Activated naive CD4-positive, alpha-beta T cell treated with anti-CD3 and anti-CD28 coated beads, Interleukin-2, amount 10 ng/mL, durations not matched to agents 7 days and 5 days (primary cell): Measurements from ENCODE around the gene NLRP12.
"Not testable (repeated sequence)": the region's sequence is repeated elsewhere in the genome, so short reads cannot be mapped to it uniquely, and the experiment has no call there.

Source experiments
- CTCF ChIA-PET: fragments of 350-600 bp; sonication (Branson Sonifier 250); formaldehyde crosslinking; loops from one replicate; lab custom pipeline; 2021; ENCODE audit warnings: antibody characterized with exemption; lab: Charles Lee
- DNase-seq: peaks from one replicate; pipeline ENCODE4 v3.0.0-alpha.2; 2020
- H3K27ac Mint-ChIP-seq: one replicate; pipeline ENCODE4 v1.8.0; 2021; ENCODE audit warnings: mild to moderate bottlenecking, moderate library complexity, mixed read lengths
- H3K27me3 Mint-ChIP-seq: one replicate; pipeline ENCODE4 v1.8.0; 2021; ENCODE audit warnings: mild to moderate bottlenecking, mixed read lengths
- H3K36me3 Mint-ChIP-seq: one replicate; pipeline ENCODE4 v1.8.0; 2021; ENCODE audit warnings: mixed read lengths
- H3K4me1 Mint-ChIP-seq: one replicate; pipeline ENCODE4 v1.8.0; 2021; ENCODE audit warnings: mixed read lengths
- H3K4me3 Mint-ChIP-seq: one replicate; pipeline ENCODE4 v1.8.0; 2021; ENCODE audit warnings: mild to moderate bottlenecking, moderate library complexity, mixed read lengths
- H3K9me3 Mint-ChIP-seq: one replicate; pipeline ENCODE4 v1.8.0; 2021; ENCODE audit warnings: mixed read lengths

The NLRP12 gene

DNA sequence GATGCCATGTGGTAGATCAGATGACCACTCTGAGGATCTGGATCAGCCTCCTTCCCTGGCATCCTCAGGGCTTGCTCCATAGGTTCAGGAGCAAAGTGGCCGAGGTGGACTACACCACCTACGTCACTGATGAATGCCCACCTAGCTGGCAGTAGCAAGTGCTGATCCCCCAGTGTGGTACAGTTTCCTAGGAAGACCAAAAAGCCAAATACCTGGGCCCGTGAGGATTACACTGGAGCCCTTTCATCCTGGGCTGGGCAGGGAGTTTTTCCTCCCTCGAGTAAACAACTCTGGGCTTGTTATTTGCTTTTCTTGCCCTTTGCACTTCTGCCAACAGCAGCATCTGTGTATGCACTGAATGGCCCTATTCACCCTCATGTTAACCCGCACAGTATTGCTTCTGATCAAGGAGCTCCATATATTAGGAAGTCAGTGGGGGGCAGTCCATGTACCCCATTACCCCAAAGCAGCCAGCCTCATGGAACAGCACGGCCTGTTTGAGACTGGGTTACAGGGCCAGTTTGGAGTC is 40.3 kb upstream of the NLRP12 start:
- Mint-ChIP-seq H3K27me3 (peaks cover 30% of the 10 kb centered on the region), H3K4me1 (peaks cover 23% of the 10 kb centered on the region), H3K36me3 (no peaks in the 10 kb centered on the region), H3K9me3 (no peaks in the 10 kb centered on the region), H3K4me3 (no peak overlapping the region), H3K27ac (no peak overlapping the region)
- no peak for DNase-seq
- CTCF ChIA-PET: no interaction called here

GRCh38 chr19:53853707-53854106 is 29.6 kb upstream of the NLRP12 start:
- Mint-ChIP-seq H3K9me3 (no peaks in the 10 kb centered on the region), H3K27me3 (peaks cover 36% of the 10 kb centered on the region), H3K4me1 (peaks cover 23% of the 10 kb centered on the region)

DNA sequence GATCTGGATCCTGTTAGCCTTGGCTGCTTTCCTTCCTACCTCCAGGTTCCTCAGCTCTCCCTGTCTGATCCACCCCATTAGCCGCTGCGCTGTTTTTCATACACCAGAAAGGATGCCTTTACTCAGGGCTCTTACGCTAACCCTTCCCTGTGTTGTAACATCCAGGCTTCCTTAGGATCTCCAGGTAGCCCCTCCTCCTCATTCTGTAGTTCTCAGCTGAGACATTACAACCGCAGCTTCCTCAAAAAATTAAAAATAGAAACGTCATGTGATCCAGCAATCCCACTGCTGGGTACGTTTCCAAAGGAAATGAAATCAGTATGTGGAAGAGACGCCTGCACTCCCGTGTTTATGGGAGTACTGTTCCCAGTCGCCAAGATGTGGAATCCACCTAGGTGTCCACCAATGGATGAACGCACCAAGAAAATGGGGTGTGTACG is 25.1 kb upstream of the NLRP12 start:
- Mint-ChIP-seq H3K9me3 (no peaks in the 10 kb centered on the region), H3K27me3 (peaks cover 31% of the 10 kb centered on the region), H3K4me3 (no peak overlapping the region), H3K36me3 (no peaks in the 10 kb centered on the region), H3K4me1 (peaks cover 20% of the 10 kb centered on the region), H3K27ac (no peak overlapping the region)
- DNase-seq: no peak
- CTCF ChIA-PET: interaction anchor here (2.0 kb wide), 1 partner anchor 176 kb away, joined by 5 read pairs; no protein-coding TSS in a partner anchor

More at GRCh38 chr19:53853707-53854106, 29.6 kb upstream of the NLRP12 start:
- CTCF ChIA-PET: interaction anchor here (0.9 to 1.7 kb wide), 6 partner anchors 11 to 176 kb away, joined by 3 to 9 read pairs (median 6); partner anchors contain the start of gene PRKCG
- DNase-seq: no peak
- Mint-ChIP-seq H3K36me3 (no peaks in the 10 kb centered on the region), H3K27ac (no peak overlapping the region), H3K4me3 (no peak overlapping the region)

- Mint-ChIP-seq H3K9me3 (no peaks in the 10 kb centered on the region), H3K27ac (no peak overlapping the region), H3K4me1 (peaks cover 9% of the 10 kb centered on the region), H3K27me3 (peaks cover 30% of the 10 kb centered on the region), H3K4me3 (no peak overlapping the region), H3K36me3 (no peaks in the 10 kb centered on the region)
- DNase-seq: no peak
- CTCF ChIA-PET: interaction anchor here (0.6 to 2.0 kb wide), 5 partner anchors 55 to 474 kb away, joined by 3 to 5 read pairs (median 3); no protein-coding TSS in a partner anchor
Observed at GRCh38 chr19:53847555-53847954, 23.4 kb upstream of the NLRP12 start.

GRCh38 chr19:53844849-53845246 is 20.7 kb upstream of the NLRP12 start:
- CTCF ChIA-PET: no interaction called here
- Mint-ChIP-seq H3K27ac (no peak overlapping the region), H3K9me3 (no peaks in the 10 kb centered on the region), H3K27me3 (peaks cover 15% of the 10 kb centered on the region), H3K36me3 (no peaks in the 10 kb centered on the region), H3K4me3 (no peak overlapping the region), H3K4me1 (peaks cover 5% of the 10 kb centered on the region)
- DNase-seq: no peak

DNA sequence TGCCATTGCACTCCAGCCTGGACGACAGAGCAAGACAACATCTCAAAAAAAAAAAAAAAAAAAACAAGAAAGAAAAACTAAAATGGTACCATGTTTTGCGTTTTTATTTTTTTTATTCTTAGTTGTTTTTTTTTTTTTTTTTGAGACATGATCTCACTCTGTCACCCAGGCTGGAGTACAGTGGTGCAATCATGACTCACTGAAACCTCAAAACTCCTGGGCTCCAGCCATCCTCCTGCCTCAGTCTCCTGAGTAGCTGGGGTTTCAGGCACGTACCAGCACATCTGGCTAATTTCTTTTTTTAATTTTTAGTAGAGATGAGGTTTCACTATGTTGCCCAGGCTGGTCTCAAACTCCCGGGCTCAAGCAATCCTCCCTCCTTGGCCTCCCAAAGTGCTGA is 16.8 kb upstream of the NLRP12 start:
- CTCF ChIA-PET: interaction anchor here (1.1 to 1.7 kb wide), 3 partner anchors 48 to 189 kb away, joined by 3 to 8 read pairs (median 3); no protein-coding TSS in a partner anchor
- H3K4me1 Mint-ChIP-seq, H3K27ac Mint-ChIP-seq, DNase-seq, H3K36me3 Mint-ChIP-seq, H3K27me3 Mint-ChIP-seq, H3K4me3 Mint-ChIP-seq, H3K9me3 Mint-ChIP-seq: not testable (repeated sequence)

GRCh38 chr19:53840241-53840640 is 16.1 kb upstream of the NLRP12 start:
- H3K4me1 Mint-ChIP-seq, DNase-seq, H3K36me3 Mint-ChIP-seq, H3K4me3 Mint-ChIP-seq, CTCF ChIA-PET, H3K27ac Mint-ChIP-seq, H3K9me3 Mint-ChIP-seq, H3K27me3 Mint-ChIP-seq: not testable (repeated sequence)

GRCh38 chr19:53838446-53838845 is 14.3 kb upstream of the NLRP12 start:
- CTCF ChIA-PET: not testable (repeated sequence)

GRCh38 chr19:53832861-53833260 is 8.7 kb upstream of the NLRP12 start:
- CTCF ChIA-PET, H3K4me3 Mint-ChIP-seq, H3K27ac Mint-ChIP-seq, DNase-seq, H3K9me3 Mint-ChIP-seq, H3K36me3 Mint-ChIP-seq, H3K4me1 Mint-ChIP-seq: not testable (repeated sequence)
- peaks cover 36% of the 10 kb centered on the region for H3K27me3 Mint-ChIP-seq

More at GRCh38 chr19:53838446-53838845, 14.3 kb upstream of the NLRP12 start:
- not testable (repeated sequence) for H3K9me3 Mint-ChIP-seq, H3K27ac Mint-ChIP-seq, H3K27me3 Mint-ChIP-seq, H3K36me3 Mint-ChIP-seq, DNase-seq, H3K4me3 Mint-ChIP-seq, H3K4me1 Mint-ChIP-seq

DNA sequence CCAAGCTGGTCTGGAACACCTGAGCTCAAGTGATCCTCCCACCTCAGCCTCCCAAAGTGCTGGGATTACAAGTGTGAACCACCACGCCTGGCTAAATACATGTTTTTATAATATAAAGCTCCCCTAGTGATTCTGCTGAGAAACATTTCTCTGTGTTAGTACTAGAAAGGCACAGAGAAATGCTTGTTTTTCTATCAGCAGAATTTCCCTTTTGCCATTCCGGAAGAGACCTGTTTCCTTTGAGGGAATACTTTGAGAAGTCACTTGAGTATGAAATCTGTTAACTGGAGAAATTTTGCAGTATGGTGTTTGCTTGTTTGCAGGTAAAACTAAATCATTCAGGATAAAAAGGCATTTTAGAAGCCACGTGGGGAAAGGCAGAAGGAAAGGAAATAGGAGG is 4.4 kb upstream of the NLRP12 start:
- H3K4me1 Mint-ChIP-seq: peaks cover 3% of the 10 kb centered on the region
- DNase-seq: no peak
- H3K27me3 Mint-ChIP-seq: peaks cover 48% of the 10 kb centered on the region
- no peak overlapping the region for H3K4me3 Mint-ChIP-seq
- CTCF ChIA-PET: no interaction called here
- no peaks in the 10 kb centered on the region for H3K9me3 Mint-ChIP-seq
- H3K36me3 Mint-ChIP-seq: no peaks in the 10 kb centered on the region
- H3K27ac Mint-ChIP-seq: no peak overlapping the region

- no peak overlapping the region for H3K4me3 Mint-ChIP-seq
- CTCF ChIA-PET: interaction anchor here (0.9 kb wide), 1 partner anchor 34 kb away, joined by 3 read pairs; no protein-coding TSS in a partner anchor
- DNase-seq: no peak
- H3K27me3 Mint-ChIP-seq: peaks cover 37% of the 10 kb centered on the region
- no peaks in the 10 kb centered on the region for H3K36me3 Mint-ChIP-seq
- no peaks in the 10 kb centered on the region for H3K9me3 Mint-ChIP-seq
- no peak overlapping the region for H3K27ac Mint-ChIP-seq
- peaks cover 3% of the 10 kb centered on the region for H3K4me1 Mint-ChIP-seq
Observed at GRCh38 chr19:53826876-53827275, 2.8 kb upstream of the NLRP12 start.

GRCh38 chr19:53823380-53824120 is 564 bp downstream of the NLRP12 start:
- Mint-ChIP-seq H3K36me3 (no peaks in the 10 kb centered on the region), H3K27me3 (peaks cover 21% of the 10 kb centered on the region), H3K27ac (no peak overlapping the region), H3K4me1 (peaks cover 1% of the 10 kb centered on the region), H3K4me3 (no peak overlapping the region), H3K9me3 (no peaks in the 10 kb centered on the region)
- no peak for DNase-seq
- CTCF ChIA-PET: no interaction called here

DNA sequence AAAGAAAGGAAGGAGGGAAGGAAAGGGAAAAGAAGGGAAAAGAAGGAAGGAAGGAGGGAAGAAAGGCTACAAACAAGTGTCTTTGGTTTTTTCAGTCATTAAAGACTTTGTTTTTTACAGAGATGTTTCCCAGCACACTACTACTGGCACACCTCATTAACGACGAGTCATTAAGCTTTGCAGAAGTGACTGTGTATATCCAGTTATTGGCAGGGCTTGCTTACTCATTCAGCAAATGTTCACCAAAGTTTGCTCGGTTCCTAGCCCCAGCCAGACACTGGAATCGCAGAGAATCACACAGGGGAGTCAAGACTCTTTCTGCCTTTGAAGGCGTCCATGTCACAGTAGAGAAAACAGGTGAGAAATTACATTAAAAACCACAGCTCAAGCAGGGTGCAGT is 4.3 kb downstream of the NLRP12 start:
- Mint-ChIP-seq H3K4me3 (no peak overlapping the region), H3K36me3 (no peaks in the 10 kb centered on the region), H3K4me1 (no peaks in the 10 kb centered on the region), H3K27ac (no peak overlapping the region), H3K27me3 (peaks cover 18% of the 10 kb centered on the region), H3K9me3 (no peaks in the 10 kb centered on the region)
- CTCF ChIA-PET: no interaction called here
- DNase-seq: no peak

DNA sequence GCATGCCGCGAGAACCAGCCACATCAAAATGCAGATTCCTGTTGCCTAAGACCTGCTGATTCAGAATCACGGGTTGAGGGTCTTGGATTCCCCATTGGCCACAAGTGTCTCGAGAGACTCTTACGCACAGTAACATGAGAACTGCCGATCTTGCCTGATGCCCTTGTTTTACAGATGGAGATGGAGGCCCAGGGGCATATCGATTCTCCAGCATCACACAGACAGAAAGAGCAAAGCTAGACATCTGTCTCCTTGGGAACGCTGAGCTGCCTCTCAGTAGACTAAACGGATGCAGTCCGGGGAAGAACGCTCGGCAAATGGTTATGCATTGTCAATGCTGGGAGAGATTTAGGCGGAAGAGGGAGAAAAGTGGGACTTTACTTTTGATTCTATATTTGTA is 5.4 kb downstream of the NLRP12 start:
- no peak for DNase-seq
- no peaks in the 10 kb centered on the region for H3K36me3 Mint-ChIP-seq
- no peaks in the 10 kb centered on the region for H3K9me3 Mint-ChIP-seq
- H3K4me3 Mint-ChIP-seq: no peak overlapping the region
- H3K27ac Mint-ChIP-seq: no peak overlapping the region
- no peaks in the 10 kb centered on the region for H3K4me1 Mint-ChIP-seq
- CTCF ChIA-PET: no interaction called here
- peaks cover 7% of the 10 kb centered on the region for H3K27me3 Mint-ChIP-seq

- Mint-ChIP-seq H3K4me1 (no peaks in the 10 kb centered on the region), H3K36me3 (no peaks in the 10 kb centered on the region), H3K4me3 (no peak overlapping the region), H3K9me3 (no peaks in the 10 kb centered on the region), H3K27ac (no peak overlapping the region), H3K27me3 (no peaks in the 10 kb centered on the region)
- CTCF ChIA-PET: no interaction called here
- no peak for DNase-seq
Observed at GRCh38 chr19:53813996-53814395, 10.1 kb downstream of the NLRP12 start.
